Stimulated activated CD4-positive, alpha-beta T cell treated with anti-CD3 and anti-CD28 coated beads, TNF-alpha, amount 100 ng/mL, for 1 hour (primary cell): ENCODE results near the gene KRTAP12-4.
"Not testable (repeated sequence)": the region's sequence is repeated elsewhere in the genome, so short reads cannot be mapped to it uniquely, and the experiment has no call there.

ENCODE experiments used
- DNase-seq, 3 donors: peaks; one replicate each; pipeline ENCODE4 v3.0.0-alpha.2; 2020; ENCODE audit warnings: low read depth in 3 of 3, low spot score in 1 of 3

Gene KRTAP12-4

DNA sequence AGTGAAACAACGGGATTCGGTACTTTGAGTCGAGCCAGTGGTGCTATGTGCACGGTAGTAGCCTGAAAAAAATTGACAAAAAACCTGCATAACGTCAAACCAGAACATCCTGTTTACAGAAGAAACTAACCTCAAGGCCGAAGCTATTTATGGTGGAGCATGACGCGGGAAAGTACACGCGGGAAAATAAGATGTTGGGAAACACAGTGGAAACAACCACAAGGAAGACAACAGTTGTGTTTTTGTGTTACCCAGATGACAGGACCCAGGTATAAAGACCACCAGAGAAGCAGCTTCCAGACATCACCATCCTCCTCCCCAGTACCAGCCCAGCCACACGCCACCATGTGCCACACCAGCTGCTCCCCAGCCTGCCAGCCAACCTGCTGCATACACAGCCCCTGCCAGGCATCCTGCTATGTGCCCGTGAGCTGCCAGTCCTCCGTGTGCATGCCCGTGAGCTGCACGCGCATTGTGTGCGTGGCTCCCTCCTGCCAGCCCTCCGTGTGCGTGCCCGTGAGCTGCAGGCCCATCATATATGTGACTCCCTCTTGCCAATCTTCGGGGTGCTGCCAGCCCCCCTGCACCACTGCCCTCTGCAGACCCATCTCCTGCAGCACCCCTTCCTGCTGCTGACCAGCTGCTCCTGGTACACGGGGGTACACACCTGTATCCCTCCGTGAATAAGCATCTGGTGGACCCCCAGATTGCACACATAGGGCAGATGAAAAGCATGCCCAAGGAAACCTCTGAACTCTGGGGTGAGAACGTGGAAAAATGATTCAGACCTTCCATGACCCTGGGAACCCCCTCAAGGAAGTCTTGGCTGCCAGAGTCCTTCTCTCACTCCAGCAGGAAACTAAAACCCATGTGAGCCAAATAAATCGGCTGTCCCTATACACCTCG, 3.4 kb upstream of the KRTAP12-4 start, which contains the start of gene KRTAP12-3:
Gene KRTAP12-3 (plus strand): TSS at position 298 of the 906 bp plus-strand sequence. CDS start 48 bp downstream, at position 346.
- DNase-seq: peak in 1 of 3 donors; percentile 18

DNA sequence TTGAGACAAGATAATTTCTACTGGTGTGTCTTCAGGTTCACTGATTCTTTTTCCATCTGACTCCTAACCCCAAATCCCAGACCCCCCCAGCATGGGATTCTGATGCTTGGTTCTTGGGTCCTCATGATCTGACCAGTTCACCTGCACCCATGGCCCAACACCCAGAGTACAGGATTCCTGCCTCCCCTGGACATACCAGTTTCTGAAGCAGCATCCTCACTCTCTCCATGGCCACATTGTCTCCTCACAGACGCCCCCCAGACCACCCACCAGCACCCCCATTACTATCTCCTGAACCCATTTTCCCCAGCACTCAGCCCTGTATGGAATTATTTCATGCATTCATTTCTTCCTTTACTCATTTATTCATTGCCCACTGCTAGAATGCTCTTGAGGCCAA, 2.4 kb upstream of the KRTAP12-4 start:
- no peak for DNase-seq

DNA sequence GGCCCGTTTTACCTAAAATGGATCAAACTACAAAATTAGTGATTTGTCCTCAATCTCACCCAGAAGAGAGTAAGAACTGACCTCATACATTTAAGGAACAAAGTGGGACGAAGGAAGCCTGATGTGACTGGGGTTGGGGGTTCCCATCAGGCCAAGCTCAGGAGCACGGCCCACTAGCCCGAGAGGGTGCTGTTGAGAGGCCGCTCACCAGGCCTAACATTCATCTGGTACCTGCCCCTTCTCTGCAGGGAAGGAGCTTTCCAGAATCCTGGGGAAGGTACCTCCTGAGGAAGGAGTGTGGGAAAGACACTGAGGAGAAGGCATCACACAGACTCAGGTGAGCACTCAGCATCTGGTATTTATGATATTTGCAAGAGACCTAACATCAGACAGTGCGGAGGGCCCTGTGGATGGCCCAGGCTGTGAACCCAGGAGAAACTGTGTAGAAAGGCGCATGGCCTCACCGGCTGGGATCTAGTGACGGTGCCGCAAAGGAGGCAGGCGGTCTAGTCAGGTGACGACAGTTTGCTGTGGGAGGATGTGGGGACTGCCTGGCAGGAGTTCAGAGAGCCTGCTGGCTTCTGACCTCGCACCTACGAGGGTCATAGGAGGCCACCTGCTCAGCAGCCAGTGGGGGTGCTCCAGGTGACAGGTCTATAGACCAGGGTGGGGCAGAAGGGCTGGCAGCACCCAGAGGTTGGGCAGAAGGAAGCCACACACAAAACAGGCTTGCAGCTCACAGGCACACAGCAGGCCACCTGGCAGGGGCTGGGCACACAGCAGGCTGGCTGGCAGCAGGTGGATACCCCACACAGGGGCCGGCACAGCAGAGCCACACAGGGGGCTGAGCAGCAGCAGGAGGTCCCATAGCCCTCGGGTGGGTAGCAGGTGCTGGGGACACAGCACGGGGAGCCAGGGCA, 543 bp downstream of the KRTAP12-4 start:
- DNase-seq: peak in 2 of 3 donors; percentile 21 to 25

DNA sequence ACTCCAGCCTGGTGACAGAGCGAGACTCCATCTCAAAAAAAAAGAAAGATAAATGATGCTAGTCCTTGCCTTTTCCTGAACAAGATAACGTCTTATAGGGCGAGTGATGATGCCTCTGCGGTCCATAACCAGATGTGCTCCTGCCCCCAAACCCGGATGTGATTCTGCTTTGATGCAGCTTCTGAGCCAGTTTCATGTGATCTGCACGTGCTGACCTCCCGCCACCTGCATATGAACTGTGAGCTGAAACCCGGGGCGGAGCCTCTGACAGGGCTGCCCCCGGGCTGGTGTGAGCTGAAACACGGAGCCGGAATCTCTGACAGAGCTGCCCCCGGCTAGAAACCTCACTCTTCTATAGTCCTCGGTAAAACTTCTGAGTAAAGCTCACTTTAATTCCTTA, 1.3 kb downstream of the KRTAP12-4 start:
- no peak for DNase-seq

DNA sequence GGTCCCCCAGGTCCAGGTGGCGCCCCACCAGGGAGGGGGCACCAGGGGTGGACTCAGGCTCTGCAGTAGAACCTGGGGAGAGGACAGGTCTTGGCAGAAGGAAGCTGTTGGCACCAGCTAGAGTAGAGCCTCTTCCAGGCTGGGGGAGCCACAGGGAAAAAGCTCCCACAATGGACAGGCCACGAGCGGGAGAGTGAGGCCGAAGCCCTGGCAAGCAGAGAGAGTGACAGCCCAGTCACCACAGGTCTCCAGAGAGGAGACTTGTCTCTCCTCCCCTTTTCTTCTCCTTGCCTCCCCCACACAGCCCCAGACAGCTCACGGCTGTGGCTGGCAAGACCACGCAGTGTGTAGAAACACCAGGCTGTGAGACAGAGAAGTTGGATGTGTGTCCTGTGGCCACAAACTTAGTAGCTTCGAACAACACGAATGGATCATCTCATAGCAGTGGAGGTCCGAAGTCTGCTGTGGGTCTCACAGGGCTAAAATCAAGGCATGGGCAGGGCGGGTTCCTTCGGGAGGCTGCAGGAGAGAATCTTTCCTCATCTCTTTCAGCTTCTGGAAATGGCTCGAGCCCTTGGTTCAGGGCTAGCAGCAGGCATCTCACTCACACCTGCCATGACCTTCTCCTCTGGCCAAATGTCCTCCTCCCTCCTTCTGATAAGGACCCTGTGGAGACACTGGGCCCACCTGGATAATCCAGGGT, 3.3 kb downstream of the KRTAP12-4 start:
- DNase-seq: no peak

- DNase-seq: no peak
These were observed 4.0 kb downstream of the KRTAP12-4 start for GRCh38 chr21:44650265-44650972.

DNA sequence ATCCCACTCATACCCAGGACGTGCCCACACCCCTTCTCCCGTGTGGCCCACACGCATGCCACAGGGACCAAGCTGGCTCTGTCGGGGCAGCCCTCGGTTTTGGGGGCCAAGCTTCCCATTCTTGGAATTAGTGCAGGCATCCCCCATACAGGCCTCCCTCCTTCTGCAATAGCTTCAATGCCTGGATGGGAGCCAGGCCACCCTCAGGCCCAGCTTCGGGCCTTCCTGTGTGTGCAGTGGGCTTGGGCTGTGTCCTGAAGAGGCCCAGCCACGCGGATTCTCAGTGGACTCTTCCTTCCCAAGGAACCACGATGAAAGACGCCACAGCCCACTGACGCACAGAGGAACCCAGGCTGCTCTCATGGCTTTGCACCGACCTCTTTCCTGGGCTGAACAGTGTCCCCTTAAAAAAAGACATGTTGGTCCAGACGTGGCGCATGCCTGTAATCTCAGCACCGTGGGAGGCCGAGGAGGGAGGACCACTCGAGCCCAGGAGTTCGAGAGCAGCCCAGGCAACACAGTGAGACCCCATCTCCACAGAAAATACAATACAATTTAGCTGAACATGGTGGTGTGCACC, 4.8 kb downstream of the KRTAP12-4 start:
- no peak for DNase-seq

GRCh38 chr21:44648557-44649311, 5.7 kb downstream of the KRTAP12-4 start:
- DNase-seq: no peak

DNA sequence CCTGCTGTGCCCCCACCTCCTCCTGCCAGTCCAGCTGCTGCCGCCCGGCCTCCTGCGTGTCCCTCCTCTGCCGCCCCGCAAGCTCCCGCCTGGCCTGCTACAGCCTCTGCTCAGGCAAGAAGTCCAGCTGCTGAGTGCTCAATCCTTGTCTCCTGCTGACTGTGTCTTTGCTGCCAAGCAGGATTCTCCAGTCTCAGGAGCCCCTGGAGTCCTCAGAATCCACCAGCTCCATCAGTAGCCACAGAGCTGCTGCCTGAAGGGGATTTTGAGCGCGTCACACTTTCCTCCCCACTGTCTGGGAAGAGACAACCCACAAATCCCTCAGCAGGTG, 7.3 kb downstream of the KRTAP12-4 start:
- no peak for DNase-seq

DNA sequence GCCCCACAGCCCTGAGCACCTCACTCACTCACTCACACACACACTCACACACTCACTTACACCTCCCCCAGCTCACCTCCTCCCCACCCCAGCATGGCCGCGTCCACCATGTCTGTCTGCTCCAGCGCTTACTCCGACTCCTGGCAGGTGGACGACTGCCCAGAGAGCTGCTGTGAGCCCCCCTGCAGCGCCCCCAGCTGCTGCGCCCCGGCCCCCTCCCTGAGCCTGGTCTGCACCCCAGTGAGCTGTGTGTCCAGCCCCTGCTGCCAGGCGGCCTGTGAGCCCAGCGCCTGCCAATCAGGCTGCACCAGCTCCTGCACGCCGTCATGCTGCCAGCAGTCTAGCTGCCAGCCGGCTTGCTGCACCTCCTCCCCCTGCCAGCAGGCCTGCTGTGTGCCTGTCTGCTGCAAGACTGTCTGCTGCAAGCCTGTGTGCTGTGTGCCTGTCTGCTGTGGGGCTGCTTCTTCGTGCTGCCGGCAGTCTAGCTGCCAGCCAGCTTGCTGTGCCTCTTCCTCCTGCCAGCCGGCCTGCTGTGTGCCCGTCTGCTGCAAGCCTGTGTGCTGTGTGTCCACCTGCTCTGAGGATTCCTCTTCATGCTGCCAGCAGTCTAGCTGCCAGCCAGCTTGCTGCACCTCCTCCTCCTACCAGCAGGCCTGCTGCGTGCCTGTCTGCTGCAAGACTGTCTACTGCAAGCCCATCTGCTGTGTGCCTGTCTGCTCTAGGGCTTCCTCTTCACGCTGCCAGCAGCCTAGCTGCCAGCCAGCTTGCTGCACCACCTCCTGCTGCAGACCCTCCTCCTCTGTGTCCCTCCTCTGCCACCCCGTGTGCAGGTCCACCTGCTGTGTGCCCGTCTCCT, 7.9 kb downstream of the KRTAP12-4 start, which contains the start of gene KRTAP10-11:
Gene KRTAP10-11 (plus strand): TSS at position 49 of the 856 bp plus-strand sequence. CDS start 45 bp downstream, at position 94.
- DNase-seq: not testable (repeated sequence)

DNA sequence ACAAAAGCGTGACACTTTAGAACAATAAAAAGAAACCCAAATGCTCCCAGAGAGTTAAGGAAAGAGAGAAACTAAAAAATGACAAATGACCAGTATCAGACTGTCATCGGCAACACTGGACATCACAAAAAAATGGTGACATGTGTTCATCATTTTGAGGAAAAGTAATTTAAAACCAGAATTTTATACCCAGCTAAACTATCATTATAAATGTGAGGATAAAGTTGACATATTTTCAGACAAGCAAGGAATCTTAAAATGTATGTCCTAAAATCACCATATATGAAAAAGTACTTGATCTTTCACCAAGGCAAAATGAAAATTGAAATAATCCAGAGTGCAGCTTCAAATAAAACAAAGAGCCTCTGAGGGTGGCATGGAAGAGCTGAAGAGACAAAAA, 9.6 kb downstream of the KRTAP12-4 start:
- DNase-seq: no peak

DNA sequence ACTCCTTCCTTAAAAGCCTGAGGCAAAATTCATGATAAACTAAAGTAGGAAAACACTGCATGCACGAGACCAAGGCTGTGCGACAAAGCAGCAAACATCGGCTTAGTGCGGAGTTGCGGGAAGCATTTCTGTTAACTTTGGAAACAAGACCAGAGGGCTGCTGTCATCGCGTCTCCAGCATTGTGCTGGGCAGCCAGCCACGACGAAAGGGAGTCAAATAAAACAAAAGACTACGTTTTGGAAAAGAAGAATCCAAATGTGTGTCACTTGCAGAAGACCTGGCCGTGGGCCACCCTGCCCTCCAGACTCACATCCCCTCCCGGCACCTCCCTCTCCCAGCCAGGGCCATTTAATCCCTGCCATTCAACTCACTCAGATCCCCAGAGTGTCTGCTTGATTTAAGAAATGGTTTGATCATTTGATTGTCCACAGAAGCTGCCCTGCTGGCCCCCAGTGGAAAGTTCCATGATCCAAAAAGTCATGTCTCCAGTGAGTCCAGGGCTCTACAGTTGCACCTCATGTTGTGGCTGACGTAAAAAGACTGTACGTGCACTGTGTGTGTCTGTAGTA, 10.6 kb downstream of the KRTAP12-4 start:
- no peak for DNase-seq

DNA sequence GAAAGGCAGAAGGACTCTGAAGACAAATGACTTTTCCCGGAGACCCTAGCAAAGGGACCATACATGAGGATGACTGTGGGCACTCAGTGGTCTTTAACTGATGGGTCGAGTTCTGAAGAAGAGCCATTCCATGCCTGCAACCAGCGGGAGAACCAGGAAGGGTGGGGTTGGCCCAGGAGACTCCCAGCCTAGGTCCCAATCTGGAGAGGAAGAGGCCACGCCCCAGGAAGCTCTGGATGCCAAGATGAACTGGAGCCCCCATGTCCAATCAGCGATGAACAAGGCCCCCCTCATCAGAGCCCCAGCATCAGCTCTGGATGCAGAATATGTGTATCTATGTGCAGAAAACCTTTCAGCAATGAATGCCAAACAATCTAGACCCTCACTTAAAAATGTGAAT, 13.7 kb downstream of the KRTAP12-4 start:
- DNase-seq: no peak

GRCh38 chr21:44639331-44639655, 15.2 kb downstream of the KRTAP12-4 start:
- no peak for DNase-seq

- not testable (repeated sequence) for DNase-seq
These were observed 15.7 kb downstream of the KRTAP12-4 start for GRCh38 chr21:44638506-44639330.

DNA sequence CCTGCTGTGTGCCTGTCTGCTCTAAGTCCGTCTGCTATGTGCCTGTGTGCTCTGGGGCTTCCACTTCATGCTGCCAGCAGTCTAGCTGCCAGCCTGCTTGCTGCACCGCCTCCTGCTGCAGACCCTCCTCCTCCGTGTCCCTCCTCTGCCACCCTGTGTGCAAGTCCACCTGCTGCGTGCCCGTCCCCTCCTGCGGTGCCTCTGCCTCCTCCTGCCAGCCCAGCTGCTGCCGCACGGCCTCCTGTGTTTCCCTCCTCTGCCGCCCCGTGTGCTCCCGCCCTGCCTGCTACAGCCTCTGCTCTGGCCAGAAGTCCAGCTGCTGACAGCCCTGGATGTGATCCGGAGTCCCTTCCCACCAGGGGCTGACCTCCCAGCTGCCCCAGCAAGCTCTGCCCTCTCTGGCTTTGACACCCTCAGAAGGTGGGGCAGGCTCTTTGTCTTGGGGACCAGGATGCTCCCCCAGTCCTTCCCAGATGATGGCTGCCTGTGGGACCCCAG, 16.6 kb downstream of the KRTAP12-4 start:
- DNase-seq: not testable (repeated sequence)
